Skeletal muscle cell (primary cell): Measurements from ENCODE around the gene FAM162B.

Source experiments
- DNase-seq: peaks from one replicate; pipeline ENCODE4 v3.0.0-alpha.2; 2010; ENCODE audit warnings: low read depth
- H3K4me3 ChIP-seq: 2 replicates; pipeline ENCODE4 v1.5.1; 2011; ENCODE audit warnings: low read depth, mild to moderate bottlenecking, control low read depth, low read length, moderate library complexity

The FAM162B gene

GRCh38 chr6:116764961-116765841, at the start of gene FAM162B:
TSS of gene FAM162B (minus strand) at chr6:116765719. CDS start at chr6:116765576, 143 bp downstream.
- H3K4me3 ChIP-seq: peak within 1 kb of the TSS; percentile 54

DNA sequence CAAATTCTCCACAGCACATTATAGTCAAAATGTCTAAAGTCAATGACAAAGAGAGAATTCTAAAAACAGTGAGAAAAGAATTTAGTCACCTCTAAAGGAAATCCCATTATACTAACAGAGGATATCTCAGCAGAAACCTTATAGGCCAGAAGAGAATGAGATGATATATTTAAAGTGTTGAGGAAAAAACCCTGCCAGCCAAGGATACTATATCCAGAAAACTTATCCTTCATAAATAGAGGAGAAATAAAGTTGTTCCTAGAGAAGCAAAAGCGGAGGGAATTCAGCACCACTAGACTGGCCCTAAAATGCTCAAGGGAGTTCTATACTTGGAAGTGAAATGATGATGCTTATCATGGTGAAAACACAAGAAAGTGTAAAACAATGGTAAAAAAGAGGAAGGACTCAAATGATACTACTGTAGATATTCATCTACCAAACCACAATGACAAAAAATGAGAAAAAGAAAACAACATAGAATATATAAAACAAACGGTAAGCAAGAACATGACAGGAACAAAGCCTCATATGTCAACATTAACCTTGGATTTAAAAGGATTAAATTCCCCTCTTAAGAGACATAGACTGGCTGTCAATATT, 46.6 kb upstream of the FAM162B start:
- H3K4me3 ChIP-seq: no peak overlapping the region
- DNase-seq: no peak

More at GRCh38 chr6:116764961-116765841, at the start of gene FAM162B:
- DNase-seq: no peak

- DNase-seq: no peak
- no peak overlapping the region for H3K4me3 ChIP-seq
These were observed 36.5 kb upstream of the FAM162B start for GRCh38 chr6:116801971-116802370.

DNA sequence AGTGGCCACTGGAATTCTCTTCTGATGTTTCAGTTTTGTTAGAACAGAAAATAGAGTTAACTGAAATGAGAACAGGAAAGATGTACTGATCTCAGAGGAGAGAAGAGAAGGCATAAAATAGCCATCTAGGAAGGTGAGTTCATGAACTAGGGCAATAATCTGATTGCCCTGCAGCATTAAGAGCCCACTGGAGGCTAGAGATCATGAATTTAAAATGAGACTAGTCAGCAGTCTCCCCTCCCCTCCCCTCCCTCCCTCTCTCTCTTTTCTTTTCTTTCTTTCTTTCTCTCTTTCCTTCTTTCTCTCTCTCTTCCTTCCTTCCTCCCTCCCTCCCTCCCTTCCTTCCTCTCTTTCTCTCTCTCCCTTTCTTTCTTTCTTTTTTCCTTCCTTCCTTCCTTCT, 34.4 kb upstream of the FAM162B start:
- H3K4me3 ChIP-seq: no peak overlapping the region

GRCh38 chr6:116797585-116797984, 32.1 kb upstream of the FAM162B start:
- no peak overlapping the region for H3K4me3 ChIP-seq
- DNase-seq: no peak

More for the DNA sequence above, 34.4 kb upstream of the FAM162B start:
- DNase-seq: no peak

GRCh38 chr6:116793224-116793623, 27.7 kb upstream of the FAM162B start:
- H3K4me3 ChIP-seq: no peak overlapping the region
- no peak for DNase-seq

GRCh38 chr6:116783852-116784251, 18.3 kb upstream of the FAM162B start:
- H3K4me3 ChIP-seq: no peak overlapping the region
- DNase-seq: no peak

- no peak overlapping the region for H3K4me3 ChIP-seq
- DNase-seq: no peak
These were observed 14.2 kb upstream of the FAM162B start for GRCh38 chr6:116779573-116780164.

DNA sequence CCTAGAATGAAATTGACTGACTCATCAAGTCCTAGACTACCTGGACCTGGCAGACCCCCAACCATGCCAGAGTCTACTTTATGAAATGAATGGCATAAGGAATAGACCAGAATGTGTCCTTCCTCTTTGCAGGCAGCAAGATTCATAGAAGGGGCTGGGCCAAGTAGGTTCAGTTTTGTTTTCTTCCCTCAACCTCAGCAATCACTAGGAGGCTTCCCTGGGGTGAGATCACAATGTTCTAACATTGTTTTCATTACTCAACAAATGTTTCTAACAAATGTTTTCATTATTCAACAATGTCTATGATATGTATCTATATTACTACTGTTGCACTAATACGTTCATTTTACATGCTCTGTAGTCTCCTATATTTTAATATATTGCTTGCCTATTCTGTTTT, 8.4 kb upstream of the FAM162B start:
- no peak overlapping the region for H3K4me3 ChIP-seq
- no peak for DNase-seq

DNA sequence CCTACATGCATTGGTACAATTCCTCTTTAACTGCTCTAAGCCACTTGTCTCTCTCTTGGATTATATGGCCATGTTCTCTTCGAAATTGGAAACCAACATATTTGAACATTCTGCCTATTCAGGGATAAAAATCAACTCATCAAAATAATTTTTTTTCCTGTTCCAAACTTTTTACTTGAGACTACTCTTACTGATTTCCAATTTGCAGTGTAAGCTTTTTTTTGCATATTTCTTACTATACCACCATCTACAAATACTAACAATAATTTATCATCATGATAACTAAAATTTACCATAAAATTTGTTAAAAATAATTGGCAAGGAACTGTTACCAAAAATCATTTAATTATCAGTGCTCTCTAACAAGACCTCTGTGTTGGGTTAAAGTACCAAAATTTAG, 6.9 kb upstream of the FAM162B start:
- H3K4me3 ChIP-seq: no peak overlapping the region
- no peak for DNase-seq

GRCh38 chr6:116767715-116768114, 2.2 kb upstream of the FAM162B start:
- H3K4me3 ChIP-seq: no peak overlapping the region
- DNase-seq: no peak

- no peak overlapping the region for H3K4me3 ChIP-seq
- no peak for DNase-seq
These were observed 1.1 kb upstream of the FAM162B start for GRCh38 chr6:116766506-116767176.

DNA sequence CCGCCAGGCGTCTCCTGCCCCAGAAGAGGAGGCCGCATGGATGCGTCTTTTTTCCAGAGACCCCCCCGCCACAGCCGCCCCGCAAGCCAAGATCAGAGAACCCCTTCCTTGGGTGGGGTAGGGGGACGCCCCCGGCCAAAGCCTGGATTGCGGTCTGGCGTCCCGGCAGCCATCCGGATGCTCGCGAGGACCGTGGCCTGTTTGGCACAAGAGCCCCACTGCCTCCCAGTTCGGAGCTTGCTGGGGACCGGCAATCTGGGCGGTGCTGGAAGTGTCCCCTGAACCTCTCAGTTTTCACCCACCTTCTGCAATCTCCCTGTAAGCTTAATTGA, 924 bp downstream of the FAM162B start:
- H3K4me3 ChIP-seq: peak overlapping the region; percentile 54

DNA sequence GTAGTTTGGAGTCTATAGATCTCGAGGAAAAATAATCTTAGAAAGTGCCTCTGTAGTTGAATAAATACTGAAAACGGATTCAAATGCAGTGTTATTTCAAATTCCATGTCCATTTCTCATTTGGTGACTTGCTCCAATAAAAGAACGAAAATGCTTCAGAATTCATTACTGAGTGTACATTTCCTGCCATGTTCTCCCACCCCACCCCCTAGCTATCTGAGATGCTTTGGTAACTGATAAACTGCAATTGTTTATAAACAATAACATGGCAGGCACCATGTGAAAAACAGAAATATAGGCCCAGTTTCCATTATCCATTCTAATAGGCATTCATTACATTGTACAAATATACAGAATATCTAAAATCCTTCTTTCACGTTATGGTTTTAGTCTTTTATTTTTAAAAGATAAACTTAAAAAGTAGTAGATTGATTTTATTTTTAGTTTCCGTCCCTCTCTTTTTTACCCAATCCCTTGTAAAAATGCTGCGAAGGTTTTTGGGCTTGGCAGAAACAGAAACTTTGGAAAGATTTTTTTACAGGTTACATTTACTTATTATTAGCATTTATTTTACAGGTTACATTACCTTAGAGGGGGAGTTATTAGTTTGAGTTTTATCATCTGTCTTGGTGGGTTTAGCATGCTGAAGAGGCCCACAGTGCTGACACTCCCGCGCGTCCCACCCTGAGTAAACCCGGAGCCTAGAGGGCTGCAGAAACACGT, 1.5 kb downstream of the FAM162B start:
- H3K4me3 ChIP-seq: peak overlapping the region; percentile 54

More for the DNA sequence above, 924 bp downstream of the FAM162B start:
- no peak for DNase-seq

DNA sequence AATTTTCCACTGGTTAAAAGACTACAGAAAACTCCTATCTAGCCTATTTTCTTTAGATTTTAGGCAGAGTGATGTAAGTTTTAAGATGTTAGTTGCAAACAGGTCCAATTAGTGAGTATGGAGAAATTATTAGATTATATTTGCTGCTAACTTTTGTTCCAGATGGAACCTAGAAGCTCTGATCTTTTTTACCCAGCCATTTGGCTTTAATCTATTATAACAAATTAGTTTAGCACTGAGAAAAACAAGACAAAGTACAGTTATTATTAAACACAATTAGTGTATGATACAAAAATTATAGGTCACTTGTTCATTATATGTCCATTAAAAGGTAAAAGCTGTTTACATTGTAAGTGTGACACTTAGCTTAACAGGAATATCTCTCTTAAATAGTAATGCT, 2.5 kb downstream of the FAM162B start:
- DNase-seq: no peak
- H3K4me3 ChIP-seq: no peak overlapping the region

More for the DNA sequence above, 1.5 kb downstream of the FAM162B start:
- no peak for DNase-seq

- H3K4me3 ChIP-seq: no peak overlapping the region
These were observed 3.3 kb downstream of the FAM162B start for GRCh38 chr6:116762235-116762634.

GRCh38 chr6:116761779-116762178, 3.7 kb downstream of the FAM162B start:
- DNase-seq: no peak
- H3K4me3 ChIP-seq: no peak overlapping the region

More at GRCh38 chr6:116762235-116762634, 3.3 kb downstream of the FAM162B start:
- DNase-seq: no peak

DNA sequence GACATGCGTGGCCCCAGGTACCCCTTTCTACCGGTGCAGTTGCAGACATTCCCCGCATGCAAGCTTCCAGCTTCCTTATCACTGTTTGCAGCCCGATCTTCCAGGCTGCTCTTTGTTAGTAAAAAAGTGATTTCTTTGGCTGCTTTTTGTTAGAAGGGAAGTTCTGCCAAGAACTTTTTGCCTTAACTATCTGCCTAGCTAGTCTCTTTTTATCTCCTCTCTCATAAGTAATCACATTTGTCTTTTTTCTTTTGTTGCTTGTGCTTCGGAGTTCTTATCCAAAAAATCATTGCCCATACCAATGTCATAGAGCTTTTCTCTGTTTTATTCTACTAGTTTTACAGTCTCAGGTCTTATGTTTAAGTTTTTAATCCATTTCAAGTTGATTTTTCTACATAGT, 20.3 kb downstream of the FAM162B start:
- DNase-seq: no peak
- no peak overlapping the region for H3K4me3 ChIP-seq

DNA sequence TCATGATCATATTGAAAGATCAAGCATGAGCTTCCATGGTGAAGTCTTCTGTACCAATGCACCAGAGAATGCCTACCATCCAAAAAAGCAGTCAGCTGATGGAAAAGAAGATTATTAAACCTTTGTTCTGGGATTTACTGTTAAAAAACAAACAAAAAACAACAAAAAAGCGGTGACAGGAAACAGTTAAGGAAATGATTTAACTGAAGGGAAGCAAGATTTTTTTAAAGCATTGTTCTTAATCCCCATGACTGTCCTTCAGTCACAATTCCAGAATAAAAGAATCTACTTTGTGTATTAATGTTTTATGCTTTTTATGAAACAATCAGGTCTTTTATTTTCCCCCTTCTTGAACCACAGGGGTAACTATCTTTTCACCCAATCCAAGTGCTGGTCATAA, 23.9 kb downstream of the FAM162B start:
- DNase-seq: no peak
- no peak overlapping the region for H3K4me3 ChIP-seq
